Suppressor macrophage (primary cell): ENCODE measurements around the gene DHH.
"Not testable (repeated sequence)": the region's sequence is repeated elsewhere in the genome, so short reads cannot be mapped to it uniquely, and the experiment has no call there.

ENCODE experiments used
- DNase-seq, 4 experiments: peaks; one replicate each; pipeline ENCODE4 v3.0.0-alpha.2; 2020 to 2022
- total RNA-seq, 17 experiments: gene quantifications; one replicate each; lab custom pipeline; 2026; ENCODE audit warnings: mixed read lengths in 6 of 17, inconsistent platforms in 3 of 17; lab: John Stamatoyannopoulos, UW

The DHH gene
- total RNA-seq: 0 to 1.2 (median 0) reads per million in 17 experiments

DNA sequence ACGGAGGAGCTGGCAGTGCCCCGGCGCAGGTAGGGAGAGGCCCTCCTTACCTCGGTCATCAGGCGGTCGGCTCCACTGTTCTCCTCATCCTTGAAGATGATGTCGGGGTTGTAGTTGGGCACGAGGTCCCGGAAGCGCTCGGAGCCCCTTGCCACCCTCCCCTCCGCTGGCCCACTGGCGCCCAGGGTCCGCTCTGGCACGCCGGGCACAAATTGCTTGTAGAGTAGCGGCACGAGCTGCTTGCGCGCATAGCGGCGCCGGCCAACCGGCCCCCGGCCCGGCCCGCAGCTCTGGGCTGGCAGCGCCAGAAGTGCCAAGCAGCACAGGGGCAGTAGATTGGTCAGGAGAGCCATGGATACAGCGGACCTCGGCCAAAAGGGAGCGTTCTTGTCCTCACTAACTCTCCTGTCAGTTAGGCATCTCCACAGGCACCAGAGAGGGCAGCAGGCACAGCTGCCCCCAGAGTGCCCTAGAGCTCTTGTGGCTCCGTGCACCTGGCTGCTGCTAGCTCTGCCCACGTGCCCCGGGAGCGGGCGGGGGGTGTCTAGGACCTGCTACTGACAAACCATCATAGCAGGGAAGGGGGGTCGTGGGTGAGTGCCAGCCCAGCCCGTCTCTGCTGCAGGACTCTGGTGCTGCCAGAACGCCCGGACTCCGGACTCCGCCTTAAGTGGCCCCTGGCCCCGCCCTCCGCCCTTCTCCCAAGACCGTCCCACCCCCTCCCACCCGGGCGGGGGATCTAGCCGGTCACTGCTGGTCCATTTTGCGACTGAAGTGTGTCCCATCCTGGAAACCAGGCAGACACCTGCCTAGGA, at the start of gene DHH:
Gene DHH (minus strand): TSS at position 642 of the 815 bp plus-strand sequence. CDS start 289 bp downstream, at position 353.
- peak in 1 of 4 experiments; percentile 26 for DNase-seq

GRCh38 chr12:49144384-49144783, 49.8 kb upstream of the DHH start:
- DNase-seq: no peak

GRCh38 chr12:49138999-49139398, 44.4 kb upstream of the DHH start:
- no peak for DNase-seq

GRCh38 chr12:49138587-49138986, 44.0 kb upstream of the DHH start:
- no peak for DNase-seq

DNA sequence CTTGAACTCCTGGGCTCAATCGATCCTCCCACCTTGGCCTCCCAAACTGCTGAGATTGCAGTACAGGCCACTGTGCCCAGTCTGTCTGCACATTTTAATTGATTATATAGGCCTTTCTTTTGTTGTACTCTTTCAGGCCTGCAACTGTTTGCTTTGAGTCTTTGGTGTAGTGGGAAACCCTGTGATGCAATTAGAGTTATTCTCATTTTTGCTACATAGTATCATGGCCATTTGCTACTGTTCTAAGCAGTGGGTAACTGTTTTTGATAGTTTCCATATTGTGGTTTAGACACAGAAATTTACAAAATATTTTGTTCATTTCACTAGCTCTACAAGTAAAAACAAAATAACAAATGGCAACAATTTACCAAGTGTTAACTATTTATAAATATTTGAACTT, 42.9 kb upstream of the DHH start:
- DNase-seq: no peak

GRCh38 chr12:49136997-49137396, 42.4 kb upstream of the DHH start:
- not testable (repeated sequence) for DNase-seq

- DNase-seq: peak in 1 of 4 experiments; percentile 15
Measured at GRCh38 chr12:49133590-49133989, 39.0 kb upstream of the DHH start.

- DNase-seq: no peak
Measured at GRCh38 chr12:49133014-49133413, 38.4 kb upstream of the DHH start.

- DNase-seq: peak in 2 of 4 experiments; percentile 28 to 40
Measured at GRCh38 chr12:49131894-49132461, 37.4 kb upstream of the DHH start.

DNA sequence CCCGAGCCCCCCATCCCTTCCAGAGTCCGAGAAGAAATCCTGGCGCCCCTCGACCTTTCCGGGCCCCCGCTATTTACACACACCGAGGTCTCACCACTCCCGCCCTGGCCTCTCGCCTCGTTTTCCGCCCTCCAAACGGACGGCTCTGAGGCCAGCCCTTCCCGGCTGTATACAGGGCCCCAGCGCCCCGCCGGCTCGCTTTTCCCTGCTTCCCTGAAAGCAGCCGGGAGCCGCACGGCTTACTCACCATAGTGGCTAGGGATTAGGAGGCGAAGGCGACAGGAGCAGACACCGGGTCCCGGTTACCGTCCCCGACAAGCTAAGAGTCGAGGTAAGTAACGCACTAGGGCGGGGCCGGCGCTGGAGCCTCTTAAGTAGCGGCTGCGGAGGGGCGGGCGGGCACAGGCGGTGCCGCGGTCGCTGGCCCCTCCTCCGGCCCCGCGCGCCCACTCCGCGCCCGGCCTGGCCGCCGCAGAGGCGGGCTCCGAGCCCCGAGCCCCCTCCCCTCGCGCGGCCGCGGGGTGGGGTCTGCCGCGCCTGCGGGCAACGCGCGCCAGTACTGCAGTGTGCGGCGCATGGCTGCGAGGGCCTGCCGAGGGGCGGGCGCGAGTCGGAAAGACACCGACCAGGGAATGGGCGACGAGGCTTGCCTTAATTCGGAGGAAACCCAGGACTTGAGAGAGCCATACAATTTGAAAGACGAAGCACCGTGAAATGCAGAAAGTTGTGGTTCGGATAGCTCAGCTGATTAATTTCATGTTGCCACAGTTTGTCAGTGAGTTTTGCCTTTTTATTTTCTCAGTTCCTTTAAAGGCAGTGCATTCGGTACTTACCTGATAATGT, 36.7 kb upstream of the DHH start, which contains the start of gene TUBA1B:
Gene TUBA1B (minus strand): TSS at position 345 of the 843 bp plus-strand sequence. CDS start 95 bp downstream, at position 250.
- DNase-seq: peak; percentile 94 to 97 (median 96)

DNA sequence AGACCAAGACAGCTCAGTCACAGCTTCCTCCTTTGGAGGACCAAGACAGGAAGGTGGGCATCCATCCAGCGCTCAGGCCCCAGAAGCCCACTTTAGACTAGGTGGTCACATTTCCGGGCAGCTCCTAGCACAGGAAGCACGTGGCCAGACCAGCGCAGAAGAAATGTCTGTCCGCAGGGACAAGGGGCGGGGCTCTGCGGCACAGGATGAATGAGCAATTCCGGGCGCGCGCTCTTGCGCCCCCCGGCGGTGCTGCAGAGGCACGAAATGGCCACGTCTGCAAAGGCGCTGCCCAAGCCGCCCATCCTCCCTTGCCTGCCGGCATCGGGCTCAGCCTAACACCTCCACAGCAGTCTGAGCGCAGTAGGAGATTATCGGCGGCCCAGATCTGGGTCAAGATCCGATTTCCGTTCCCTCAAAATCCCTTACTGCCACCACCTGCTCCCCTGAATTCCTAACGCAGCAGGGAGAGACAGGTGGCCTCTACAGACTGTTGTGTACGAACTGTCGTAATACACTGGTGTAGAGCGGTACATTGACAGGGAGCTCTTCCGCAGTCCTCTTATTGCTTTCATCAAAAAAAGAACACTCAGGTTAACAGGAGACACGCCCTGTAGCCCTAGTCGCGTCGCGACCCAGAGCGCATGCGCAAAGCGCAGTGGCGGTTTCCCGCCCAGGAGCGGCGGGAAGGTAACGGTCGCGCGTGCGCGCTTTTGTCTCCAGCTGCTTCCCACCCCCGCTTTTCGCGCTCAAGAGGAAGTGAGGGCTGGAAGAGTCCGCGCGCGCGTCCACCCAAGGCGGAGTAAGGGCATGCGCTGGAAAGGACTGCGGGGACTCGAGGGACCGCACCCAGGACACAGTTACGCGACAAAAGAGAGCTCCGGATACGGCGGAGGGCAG, 35.8 kb upstream of the DHH start:
- peak; percentile 97 to 99 (median 98) for DNase-seq

DNA sequence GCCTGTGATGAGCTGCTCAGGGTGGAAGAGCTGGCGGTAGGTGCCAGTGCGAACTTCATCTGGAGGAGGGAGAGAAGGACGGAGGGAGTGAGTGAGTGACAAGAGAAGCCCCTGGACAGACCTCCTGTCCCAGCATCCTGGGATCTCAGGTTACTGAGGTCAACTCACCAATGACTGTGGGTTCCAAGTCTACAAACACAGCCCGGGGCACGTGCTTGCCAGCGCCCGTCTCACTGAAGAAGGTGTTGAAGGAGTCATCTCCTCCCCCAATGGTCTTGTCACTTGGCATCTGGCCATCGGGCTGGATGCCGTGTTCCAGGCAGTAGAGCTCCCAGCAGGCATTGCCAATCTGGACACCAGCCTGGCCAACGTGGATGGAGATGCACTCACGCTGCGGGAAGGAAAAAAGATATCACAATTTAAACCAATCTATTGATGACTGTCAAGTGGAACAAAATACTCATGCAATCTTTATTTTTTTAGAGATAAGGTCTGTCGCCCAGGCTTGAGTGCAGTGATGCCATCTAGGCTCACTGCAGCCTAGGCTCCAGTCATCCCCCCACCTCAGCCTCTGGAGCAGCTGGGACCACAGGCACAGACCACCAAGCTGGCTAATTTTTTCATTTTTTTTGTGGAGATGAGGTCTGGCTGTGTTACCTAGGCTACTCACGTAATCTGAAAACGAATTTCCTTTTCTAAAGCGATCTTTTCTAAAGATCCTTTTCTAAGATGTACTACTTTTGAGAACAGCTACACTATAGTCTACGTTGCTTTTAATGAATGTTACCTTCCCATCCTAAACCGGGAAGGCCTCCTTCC, 34.9 kb upstream of the DHH start:
- no peak for DNase-seq

- not testable (repeated sequence) for DNase-seq
Measured at GRCh38 chr12:49127971-49128370, 33.4 kb upstream of the DHH start.

GRCh38 chr12:49126852-49127763, 32.5 kb upstream of the DHH start:
- no peak for DNase-seq

DNA sequence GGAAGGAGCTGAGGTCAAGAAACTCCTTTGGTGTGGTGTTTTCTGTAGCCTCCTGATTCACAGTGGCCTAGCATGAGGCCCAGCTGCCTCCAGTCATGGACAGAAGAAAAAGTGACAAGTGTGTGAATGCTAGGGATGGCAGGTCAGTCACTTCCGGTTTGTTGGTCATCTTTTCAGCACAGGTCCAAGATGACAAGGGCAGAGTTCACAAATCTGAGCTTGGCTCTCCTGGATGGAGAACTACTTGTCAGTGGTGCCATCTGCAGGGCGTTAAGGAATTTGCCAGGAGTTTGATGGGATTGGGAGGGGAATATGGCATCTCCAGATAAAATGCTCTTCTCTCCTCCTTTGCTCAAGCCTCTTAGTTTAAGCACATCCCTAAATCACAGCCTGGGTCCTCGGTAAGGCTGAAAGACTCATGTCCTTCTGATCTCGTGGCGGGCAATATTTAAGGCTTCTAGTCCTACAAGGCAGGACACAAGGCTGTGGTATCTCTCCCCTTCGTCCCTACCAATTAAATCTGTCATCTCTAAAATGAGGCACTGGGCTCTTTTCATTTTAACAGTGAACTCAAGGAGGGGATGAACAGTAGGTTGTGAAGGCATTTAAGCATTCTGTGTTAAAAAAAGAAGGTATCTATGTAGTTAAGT, 26.6 kb upstream of the DHH start:
- DNase-seq: peak; percentile 69 to 79 (median 77)

DNA sequence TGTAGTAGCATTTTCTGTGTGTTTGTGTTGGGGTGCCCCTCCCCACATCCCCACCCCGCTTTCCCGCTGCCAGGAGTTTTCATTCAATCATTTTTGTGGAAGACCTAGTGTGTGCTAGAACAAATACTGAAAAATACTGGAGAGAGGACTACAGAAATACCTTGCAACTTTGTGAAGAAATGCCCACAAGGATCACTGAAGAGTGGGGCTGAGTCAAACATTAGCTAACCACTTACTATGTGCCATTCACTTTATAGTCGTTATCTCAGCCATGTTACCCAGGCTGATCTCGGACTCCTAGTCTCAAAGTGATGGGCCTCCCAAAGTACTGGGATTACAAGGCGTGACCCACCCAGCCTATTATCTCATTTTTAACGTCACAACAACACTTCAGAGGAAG, 16.6 kb upstream of the DHH start:
- DNase-seq: no peak

- peak; percentile 99 to 100 (median 99) for DNase-seq
Measured at GRCh38 chr12:49110464-49111155, 16.0 kb upstream of the DHH start, which contains the start of gene LMBR1L. Gene LMBR1L (minus strand): TSS chr12:49110847. CDS start chr12:49110555, 292 bp downstream.
